Measurements from ENCODE around the gene KCNK13.

The KCNK13 gene

GRCh38 chr14:90132821-90133570 lies 71.2 kb downstream of the KCNK13 start:
- no peak for DNase-seq (ENCODE audit: low read depth, low spot score)

GRCh38 chr14:90136904-90137303 lies 75.1 kb downstream of the KCNK13 start:
- DNase-seq (ENCODE audit: low read depth, low spot score): no peak

GRCh38 chr14:90137807-90138206 lies 76.0 kb downstream of the KCNK13 start:
- DNase-seq (ENCODE audit: low read depth, low spot score): no peak

GRCh38 chr14:90139199-90139598 lies 77.4 kb downstream of the KCNK13 start:
- no peak for DNase-seq (ENCODE audit: low read depth, low spot score)

GRCh38 chr14:90140298-90140955 lies 78.6 kb downstream of the KCNK13 start:
- DNase-seq (ENCODE audit: low read depth, low spot score): no peak

GRCh38 chr14:90140956-90141316 lies 79.1 kb downstream of the KCNK13 start:
- no peak for DNase-seq (ENCODE audit: low read depth, low spot score)

- DNase-seq (ENCODE audit: low read depth, low spot score): no peak
These were observed 91.6 kb downstream of the KCNK13 start for GRCh38 chr14:90153429-90153828.

GRCh38 chr14:90154110-90154509 lies 92.3 kb downstream of the KCNK13 start:
- no peak for DNase-seq (ENCODE audit: low read depth, low spot score)

GRCh38 chr14:90159146-90159545 lies 97.4 kb downstream of the KCNK13 start:
- DNase-seq (ENCODE audit: low read depth, low spot score): no peak

GRCh38 chr14:90159688-90160087 lies 97.9 kb downstream of the KCNK13 start:
- DNase-seq (ENCODE audit: low read depth, low spot score): no peak

GRCh38 chr14:90161129-90161528 lies 99.3 kb downstream of the KCNK13 start:
- DNase-seq (ENCODE audit: low read depth, low spot score): no peak

GRCh38 chr14:90168425-90169105 lies 106.8 kb downstream of the KCNK13 start:
- no peak for DNase-seq (ENCODE audit: low read depth, low spot score)

GRCh38 chr14:90175631-90176030 lies 113.8 kb downstream of the KCNK13 start:
- no peak for DNase-seq (ENCODE audit: low read depth, low spot score)

GRCh38 chr14:90177539-90178189 lies 115.9 kb downstream of the KCNK13 start:
- no peak for DNase-seq (ENCODE audit: low read depth, low spot score)

- no peak for DNase-seq (ENCODE audit: low read depth, low spot score)
These were observed 117.6 kb downstream of the KCNK13 start for GRCh38 chr14:90179357-90179756.

- no peak for DNase-seq (ENCODE audit: low read depth, low spot score)
These were observed 118.3 kb downstream of the KCNK13 start for GRCh38 chr14:90179809-90180779.

- no peak for DNase-seq (ENCODE audit: low read depth, low spot score)
These were observed 122.3 kb downstream of the KCNK13 start for GRCh38 chr14:90184094-90184493.

GRCh38 chr14:90184571-90185266 lies 122.9 kb downstream of the KCNK13 start:
- no peak for DNase-seq (ENCODE audit: low read depth, low spot score)

- DNase-seq (ENCODE audit: low read depth, low spot score): no peak
These were observed 126.8 kb downstream of the KCNK13 start for GRCh38 chr14:90188588-90188987.

GRCh38 chr14:90191154-90191553 lies 129.4 kb downstream of the KCNK13 start:
- no peak for DNase-seq (ENCODE audit: low read depth, low spot score)
